HK-2 (cell line): ENCODE data around the gene AFDN.

ENCODE experiments used
- DNase-seq: peaks from one replicate; pipeline ENCODE4 v3.0.0-alpha.2; 2018; ENCODE audit not compliant: unreplicated experiment

Gene AFDN

DNA sequence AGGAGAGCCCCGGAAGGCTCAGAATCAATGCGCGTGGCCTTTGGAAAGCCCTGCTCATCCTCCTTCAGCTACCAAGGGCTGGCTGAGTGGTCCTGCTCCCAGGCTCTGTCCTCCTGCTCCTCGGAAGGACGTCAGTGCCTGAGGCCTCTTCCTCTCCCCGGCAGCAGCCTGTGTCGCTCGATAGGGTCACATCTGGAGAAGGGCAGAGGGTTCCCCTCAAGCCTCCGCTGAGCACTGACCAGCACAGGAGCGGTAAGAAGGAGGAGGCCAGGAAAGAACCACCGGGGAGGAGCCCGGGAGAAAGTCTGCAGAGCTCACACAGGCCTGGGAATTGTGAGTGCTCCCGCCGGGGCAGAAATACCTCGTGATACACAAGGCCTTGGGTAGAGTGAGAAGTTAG, 192.0 kb downstream of the AFDN start:
- no peak for DNase-seq

DNA sequence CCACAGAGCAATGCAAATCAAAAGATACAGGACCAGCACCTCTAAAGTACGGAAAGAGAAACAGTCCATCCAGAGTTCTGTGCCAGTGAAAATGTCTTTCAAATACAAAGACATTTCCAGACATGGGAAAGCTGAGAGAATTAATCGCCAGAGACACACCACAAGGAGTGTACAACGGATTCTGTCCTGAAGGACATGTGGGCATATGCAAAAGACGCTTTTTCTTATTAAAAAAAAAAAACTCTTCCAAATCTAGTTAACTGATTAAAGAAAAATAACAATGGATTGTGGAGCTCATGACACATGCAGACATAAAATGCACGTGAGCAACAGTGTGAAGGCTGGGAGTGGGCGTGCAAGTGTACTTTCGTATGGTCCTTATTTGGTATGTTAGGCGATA, 193.5 kb downstream of the AFDN start:
- no peak for DNase-seq

DNA sequence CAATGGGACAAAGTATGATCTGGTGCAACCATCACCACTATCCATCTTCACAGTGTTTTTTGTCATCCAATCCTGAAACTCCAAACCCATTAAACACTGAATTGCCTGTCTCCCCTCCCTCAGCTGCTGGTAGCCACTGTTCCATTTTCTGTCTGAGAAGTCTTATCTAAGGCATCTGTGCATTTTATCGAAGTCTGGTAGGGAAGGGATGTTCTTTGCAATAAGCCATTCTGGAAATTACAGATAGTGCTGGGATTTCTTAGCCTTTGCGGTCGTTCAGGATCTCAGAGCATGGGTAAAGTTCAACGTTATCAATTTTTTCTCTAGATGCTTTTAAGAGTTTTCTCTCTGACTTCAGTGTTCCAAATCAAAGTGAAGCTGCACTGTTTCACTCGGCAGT, 194.9 kb downstream of the AFDN start:
- DNase-seq = no peak
